CD4-positive, CD25-positive, alpha-beta regulatory T cell (primary cell): ENCODE measurements around the gene SERPINB10. TPM values are rescaled to one million over a fixed set of nuclear protein-coding genes. Genes with fewer than 3 reads are reported as not detected.
A peak's percentile ranks its signal among the peaks of the same experiment; 100 is the strongest.

Experiments used
- ATAC-seq, 2 donors: fragments of 150-1000 bp; cut with Tn5 transposase; one replicate each; pipeline ENCODE4 v1.10.0; 2021; ENCODE audit warnings: low read depth in 2 of 2, moderate number of reproducible peaks in 2 of 2, moderate library complexity in 1 of 2
- DNase-seq, 3 donors: peaks; one replicate each; pipeline versions ENCODE4 v3.0.0 to v3.0.0-alpha.2; 2012 to 2022; ENCODE audit warnings: mixed read lengths in 1 of 3
- H3K27ac ChIP-seq: one replicate; pipeline ENCODE4 v1.7.0; 2013; ENCODE audit warnings: mild to moderate bottlenecking, low read length; ENCODE audit not compliant: insufficient read depth, poor library complexity, severe bottlenecking
- H3K27me3 ChIP-seq: one replicate; pipeline ENCODE4 v1.7.0; 2013; ENCODE audit warnings: low read length; ENCODE audit not compliant: control insufficient read depth, insufficient read depth
- H3K36me3 ChIP-seq: one replicate; pipeline ENCODE4 v1.7.0; 2013; ENCODE audit warnings: mild to moderate bottlenecking, low read length, moderate library complexity; ENCODE audit not compliant: control insufficient read depth, insufficient read depth
- H3K4me1 ChIP-seq: 2 replicates; pipeline ENCODE4 v1.7.0; 2013; ENCODE audit warnings: mild to moderate bottlenecking, low read length; ENCODE audit not compliant: insufficient read depth, control insufficient read depth, poor library complexity, severe bottlenecking
- H3K4me3 ChIP-seq: one replicate; pipeline ENCODE4 v1.7.0; 2013; ENCODE audit warnings: low read depth, mild to moderate bottlenecking, low read length, moderate library complexity
- H3K9me3 ChIP-seq, 2 experiments: 1 replicate in 1 of 2; 2 replicates in 1 of 2; pipeline ENCODE4 v1.7.0; 2013; ENCODE audit warnings: low read length in 2 of 2, mild to moderate bottlenecking in 1 of 2, moderate library complexity in 1 of 2; ENCODE audit not compliant: control insufficient read depth in 2 of 2
- H3K27ac Mint-ChIP-seq, 3 donors: one replicate each; pipeline ENCODE4 v1.8.0; 2020 to 2022; ENCODE audit warnings: mild to moderate bottlenecking in 3 of 3, mixed read lengths in 3 of 3, moderate library complexity in 2 of 3
- H3K27me3 Mint-ChIP-seq: one replicate; pipeline ENCODE4 v1.8.0; 2022; ENCODE audit warnings: mild to moderate bottlenecking, mixed read lengths
- H3K36me3 Mint-ChIP-seq: one replicate; pipeline ENCODE4 v1.8.0; 2020; ENCODE audit warnings: mixed read lengths
- H3K4me1 Mint-ChIP-seq, 4 donors: one replicate each; pipeline ENCODE4 v1.8.0; 2020 to 2022; ENCODE audit warnings: mixed read lengths in 4 of 4, mild to moderate bottlenecking in 1 of 4
- H3K4me3 Mint-ChIP-seq, 4 donors: one replicate each; pipeline ENCODE4 v1.8.0; 2020 to 2022; ENCODE audit warnings: mild to moderate bottlenecking in 4 of 4, mixed read lengths in 4 of 4, moderate library complexity in 3 of 4
- H3K9me3 Mint-ChIP-seq, 7 donors: one replicate each; pipeline ENCODE4 v1.8.0; 2020 to 2022; ENCODE audit warnings: mixed read lengths in 7 of 7, mild to moderate bottlenecking in 3 of 7, moderate library complexity in 2 of 7
- polyA plus RNA-seq, 4 donors: library from polyadenylated mRNA; unstranded; fragments of 300-500 nt; fragmentation: Illumina TruSeq; gene quantifications; one replicate each; pipeline ENCODE4 v1.2.3, GENCODE V29; 2021
- total RNA-seq: library from RNA; stranded (reverse); gene quantifications from one replicate; pipeline ENCODE4 v1.2.3, GENCODE V29; 2022

Gene SERPINB10
- total and polyA plus RNA-seq, 5 donors from 2014 or later: not detected

- ATAC-seq (no peak), DNase-seq (no peak)
- H3K4me3 Mint-ChIP-seq: no peak overlapping the region
- no peaks in the 10 kb centered on the region for H3K36me3 Mint-ChIP-seq
- peaks cover 4% of the 10 kb centered on the region for H3K27me3 Mint-ChIP-seq
- H3K27ac Mint-ChIP-seq: no peak overlapping the region
- H3K4me3 ChIP-seq: no peak overlapping the region
- peaks cover 0 to 4% (median 0%) of the 10 kb centered on the region in 7 donors for H3K9me3 Mint-ChIP-seq
- H3K27ac ChIP-seq: no peak overlapping the region
- H3K4me1 Mint-ChIP-seq: no peaks in the 10 kb centered on the region
- H3K36me3 ChIP-seq: no peaks in the 10 kb centered on the region
- no peaks in the 10 kb centered on the region for H3K9me3 ChIP-seq
- no peaks in the 10 kb centered on the region for H3K27me3 ChIP-seq
- no peaks in the 10 kb centered on the region for H3K4me1 ChIP-seq
Measured at GRCh38 chr18:63869851-63870250, 37.9 kb upstream of the SERPINB10 start.

- Histone ChIP-seq H3K4me1 (no peaks in the 10 kb centered on the region), H3K4me3 (no peak overlapping the region), H3K27me3 (no peaks in the 10 kb centered on the region), H3K9me3 (no peaks in the 10 kb centered on the region), H3K27ac (no peak overlapping the region), H3K36me3 (no peaks in the 10 kb centered on the region)
- Mint-ChIP-seq H3K27me3 (peaks cover 1% of the 10 kb centered on the region), H3K4me1 (no peaks in the 10 kb centered on the region), H3K9me3 (peaks cover 0 to 4% (median under 1%) of the 10 kb centered on the region in 7 donors), H3K36me3 (no peaks in the 10 kb centered on the region), H3K4me3 (no peak overlapping the region), H3K27ac (no peak overlapping the region)
- ATAC-seq (no peak), DNase-seq (no peak)
Measured at GRCh38 chr18:63871836-63872235, 35.9 kb upstream of the SERPINB10 start.

GRCh38 chr18:63872586-63872985 is 35.2 kb upstream of the SERPINB10 start:
- Mint-ChIP-seq H3K27ac (no peak overlapping the region), H3K27me3 (no peaks in the 10 kb centered on the region), H3K4me1 (no peaks in the 10 kb centered on the region), H3K36me3 (no peaks in the 10 kb centered on the region), H3K9me3 (peaks cover 0 to 4% (median 0%) of the 10 kb centered on the region in 7 donors), H3K4me3 (no peak overlapping the region)
- Histone ChIP-seq H3K4me1 (no peaks in the 10 kb centered on the region), H3K9me3 (no peaks in the 10 kb centered on the region), H3K27ac (no peak overlapping the region), H3K27me3 (no peaks in the 10 kb centered on the region), H3K36me3 (no peaks in the 10 kb centered on the region), H3K4me3 (no peak overlapping the region)
- no peak for DNase-seq
- ATAC-seq: no peak

- no peak overlapping the region for H3K27ac ChIP-seq
- H3K36me3 Mint-ChIP-seq: no peaks in the 10 kb centered on the region
- ATAC-seq (no peak), DNase-seq (no peak)
- no peak overlapping the region for H3K4me3 Mint-ChIP-seq
- peaks cover 5% of the 10 kb centered on the region for H3K27me3 Mint-ChIP-seq
- no peaks in the 10 kb centered on the region for H3K4me1 Mint-ChIP-seq
- H3K27me3 ChIP-seq: no peaks in the 10 kb centered on the region
- no peak overlapping the region for H3K4me3 ChIP-seq
- no peaks in the 10 kb centered on the region for H3K36me3 ChIP-seq
- no peaks in the 10 kb centered on the region for H3K9me3 ChIP-seq
- no peak overlapping the region for H3K27ac Mint-ChIP-seq
- peaks cover 0 to 2% (median 0%) of the 10 kb centered on the region in 7 donors for H3K9me3 Mint-ChIP-seq
- H3K4me1 ChIP-seq: no peaks in the 10 kb centered on the region
Measured at GRCh38 chr18:63878343-63878742, 29.4 kb upstream of the SERPINB10 start.

- ATAC-seq: no peak
- no peaks in the 10 kb centered on the region for H3K4me1 ChIP-seq
- Mint-ChIP-seq H3K36me3 (no peaks in the 10 kb centered on the region), H3K4me3 (no peak overlapping the region), H3K27me3 (peaks cover 5% of the 10 kb centered on the region), H3K4me1 (no peaks in the 10 kb centered on the region), H3K9me3 (peaks cover 0 to 2% (median 0%) of the 10 kb centered on the region in 7 donors), H3K27ac (no peak overlapping the region)
- no peak for DNase-seq
- H3K9me3 ChIP-seq: no peaks in the 10 kb centered on the region
- H3K27me3 ChIP-seq: no peaks in the 10 kb centered on the region
- H3K4me3 ChIP-seq: no peak overlapping the region
- no peak overlapping the region for H3K27ac ChIP-seq
- no peaks in the 10 kb centered on the region for H3K36me3 ChIP-seq
Measured at GRCh38 chr18:63878925-63879324, 28.8 kb upstream of the SERPINB10 start.

GRCh38 chr18:63879709-63880108 is 28.0 kb upstream of the SERPINB10 start:
- Histone ChIP-seq H3K27ac (no peak overlapping the region), H3K36me3 (no peaks in the 10 kb centered on the region), H3K9me3 (no peaks in the 10 kb centered on the region), H3K4me1 (no peaks in the 10 kb centered on the region), H3K27me3 (no peaks in the 10 kb centered on the region), H3K4me3 (no peak overlapping the region)
- Mint-ChIP-seq H3K27ac (no peak overlapping the region), H3K9me3 (peaks cover 0 to 2% (median 0%) of the 10 kb centered on the region in 7 donors), H3K27me3 (peaks cover 5% of the 10 kb centered on the region), H3K4me3 (no peak overlapping the region), H3K36me3 (no peaks in the 10 kb centered on the region), H3K4me1 (no peaks in the 10 kb centered on the region)
- ATAC-seq (no peak), DNase-seq (no peak)

GRCh38 chr18:63881851-63882250 is 25.9 kb upstream of the SERPINB10 start:
- Histone ChIP-seq H3K9me3 (no peaks in the 10 kb centered on the region), H3K27me3 (no peaks in the 10 kb centered on the region), H3K36me3 (no peaks in the 10 kb centered on the region), H3K4me3 (no peak overlapping the region), H3K4me1 (no peaks in the 10 kb centered on the region), H3K27ac (no peak overlapping the region)
- Mint-ChIP-seq H3K9me3 (no peaks in the 10 kb centered on the region), H3K27me3 (peaks cover 10% of the 10 kb centered on the region), H3K36me3 (no peaks in the 10 kb centered on the region), H3K4me3 (no peak overlapping the region), H3K27ac (peak overlapping the region in 1 of 3 donors; percentile 23), H3K4me1 (no peaks in the 10 kb centered on the region)
- DNase-seq: no peak
- ATAC-seq: no peak

- Mint-ChIP-seq H3K4me3 (no peak overlapping the region), H3K27ac (no peak overlapping the region), H3K36me3 (no peaks in the 10 kb centered on the region), H3K4me1 (no peaks in the 10 kb centered on the region), H3K9me3 (no peaks in the 10 kb centered on the region), H3K27me3 (peaks cover 10% of the 10 kb centered on the region)
- no peak for DNase-seq
- no peak for ATAC-seq
- Histone ChIP-seq H3K4me3 (no peak overlapping the region), H3K4me1 (no peaks in the 10 kb centered on the region), H3K27me3 (no peaks in the 10 kb centered on the region), H3K9me3 (no peaks in the 10 kb centered on the region), H3K27ac (no peak overlapping the region), H3K36me3 (no peaks in the 10 kb centered on the region)
Measured at GRCh38 chr18:63882333-63883141, 25.2 kb upstream of the SERPINB10 start.
